A673 (cell line): ENCODE measurements around the gene STARD3. TPM values are rescaled to one million over a fixed set of nuclear protein-coding genes. Genes with fewer than 3 reads are reported as not detected.

Experiments
- BruUV-seq: library from RNA; stranded (reverse); fragments of 400-500 nt; replicated peaks from 2 replicates; lab custom pipeline; 2021; lab: Mats Ljungman, UMichigan
- CTCF ChIA-PET: fragments of 300-600 bp; sonication (Branson Sonifier 250); formaldehyde crosslinking; loops from one replicate; lab custom pipeline; 2022; ENCODE audit warnings: antibody characterized with exemption; lab: Charles Lee
- POLR2A ChIA-PET: fragments of 300-600 bp; sonication (Branson Sonifier 250); formaldehyde crosslinking; loops from one replicate; lab custom pipeline; 2022; ENCODE audit warnings: antibody characterized with exemption; ENCODE audit not compliant: low non-redundant PET; lab: Charles Lee
- DNase-seq: peaks from one replicate; pipeline ENCODE4 v3.0.0-alpha.2; 2015; ENCODE audit warnings: low spot score
- H3K27ac ChIP-seq: fragments of 200-600 bp; sonication (generic); 2 replicates; pipeline ENCODE4 v1.5.1; 2016; ENCODE audit warnings: mixed run types, low read depth, mild to moderate bottlenecking, mixed read lengths, antibody characterized with exemption, low read length; ENCODE audit not compliant: poor library complexity, severe bottlenecking
- H3K27me3 ChIP-seq: fragments of 200-600 bp; sonication (generic); replicated peaks from 2 replicates; pipeline ENCODE4 v1.6.1; 2017; ENCODE audit warnings: mixed run types, low read depth, mild to moderate bottlenecking, mixed read lengths, antibody characterized with exemption, low read length; ENCODE audit not compliant: insufficient read depth, poor library complexity
- H3K36me3 ChIP-seq: fragments of 200-600 bp; sonication (generic); 2 replicates; pipeline ENCODE4 v1.6.1; 2016; ENCODE audit warnings: mixed run types, mild to moderate bottlenecking, mixed read lengths, antibody characterized with exemption, low read length; ENCODE audit not compliant: insufficient read depth, poor library complexity, severe bottlenecking
- H3K4me1 ChIP-seq: fragments of 200-600 bp; sonication (generic); 2 replicates; pipeline ENCODE4 v1.6.1; 2017; ENCODE audit warnings: mixed run types, mild to moderate bottlenecking, mixed read lengths, antibody characterized with exemption, low read length; ENCODE audit not compliant: insufficient read depth, poor library complexity, severe bottlenecking
- H3K4me3 ChIP-seq: fragments of 200-600 bp; sonication (generic); 2 replicates; pipeline ENCODE4 v1.5.1; 2016; ENCODE audit warnings: low read depth, mixed run types, mild to moderate bottlenecking, mixed read lengths, low read length; ENCODE audit not compliant: poor library complexity, severe bottlenecking
- H3K9me3 ChIP-seq: fragments of 200-600 bp; sonication (generic); 2 replicates; pipeline ENCODE4 v1.6.1; 2016; ENCODE audit warnings: mixed run types, low read depth, mild to moderate bottlenecking, mixed read lengths, antibody characterized with exemption, low read length; ENCODE audit not compliant: poor library complexity, severe bottlenecking
- EZH2 ChIP-seq: fragments of 200-600 bp; sonication (generic); IDR thresholded peaks from 2 replicates; pipeline ENCODE4 v1.6.1; 2017; ENCODE audit warnings: borderline replicate concordance, low read depth, mild to moderate bottlenecking, mixed read lengths, antibody characterized with exemption, low read length; ENCODE audit not compliant: poor library complexity, severe bottlenecking
- intact Hi-C: fragments of 100-400 bp; cut with micrococcal nuclease; formaldehyde crosslinking; loops from one replicate; pipeline ENCODE4 v1.10.0; 2022; ENCODE audit not compliant: unreplicated experiment
- total RNA-seq: library from RNA; stranded (reverse); gene quantifications from 2 replicates; pipeline ENCODE4 v1.2.3, GENCODE V29; 2021
- TF ChIP-seq, protein P1 (sequence below): fragments of 300-800, 200-600 bp; sonication (generic); conservative IDR thresholded peaks from 2 replicates; pipeline ENCODE4 v1.5.1; 2017; ENCODE audit warnings: low read depth, mild to moderate bottlenecking, antibody characterized with exemption, low read length, moderate library complexity, mixed read lengths

The STARD3 gene
- total RNA-seq, 1 experiment from 2014 or later: 21.3 TPM

DNA sequence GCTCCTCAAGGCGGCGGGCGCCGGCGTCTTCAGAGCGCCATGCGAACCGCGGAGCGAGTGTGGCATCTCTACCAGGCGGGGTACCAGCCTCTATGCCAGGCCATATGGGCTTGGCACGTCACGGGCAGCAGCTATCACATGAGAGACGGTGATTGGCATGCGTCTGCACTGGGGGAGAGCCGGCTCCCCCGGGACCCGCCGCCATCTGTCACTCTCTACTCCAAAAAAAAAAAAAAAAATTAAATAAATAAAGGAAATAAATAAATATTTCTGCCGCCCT, 29.2 kb upstream of the STARD3 start, which contains the start of gene NEUROD2:
Gene NEUROD2 (minus strand): TSS at position 70 of the 280 bp plus-strand sequence. CDS start 1,321 bp downstream, outside the sequence.
- ChIA-PET CTCF (no interaction called here), POLR2A (interaction anchor here (0.6 kb wide), 1 partner anchor 10 kb away, joined by 3 read pairs; no protein-coding TSS in a partner anchor)
- no peak within 1 kb of the TSS for H3K27ac ChIP-seq
- no peak for DNase-seq
- H3K4me3 ChIP-seq: no peak within 1 kb of the TSS
- intact Hi-C loops: no loop called here
- H3K4me1 ChIP-seq: no peaks in the 10 kb centered on the region
- no peaks in the 10 kb centered on the region for H3K36me3 ChIP-seq
- TF ChIP-seq, protein P1, sequence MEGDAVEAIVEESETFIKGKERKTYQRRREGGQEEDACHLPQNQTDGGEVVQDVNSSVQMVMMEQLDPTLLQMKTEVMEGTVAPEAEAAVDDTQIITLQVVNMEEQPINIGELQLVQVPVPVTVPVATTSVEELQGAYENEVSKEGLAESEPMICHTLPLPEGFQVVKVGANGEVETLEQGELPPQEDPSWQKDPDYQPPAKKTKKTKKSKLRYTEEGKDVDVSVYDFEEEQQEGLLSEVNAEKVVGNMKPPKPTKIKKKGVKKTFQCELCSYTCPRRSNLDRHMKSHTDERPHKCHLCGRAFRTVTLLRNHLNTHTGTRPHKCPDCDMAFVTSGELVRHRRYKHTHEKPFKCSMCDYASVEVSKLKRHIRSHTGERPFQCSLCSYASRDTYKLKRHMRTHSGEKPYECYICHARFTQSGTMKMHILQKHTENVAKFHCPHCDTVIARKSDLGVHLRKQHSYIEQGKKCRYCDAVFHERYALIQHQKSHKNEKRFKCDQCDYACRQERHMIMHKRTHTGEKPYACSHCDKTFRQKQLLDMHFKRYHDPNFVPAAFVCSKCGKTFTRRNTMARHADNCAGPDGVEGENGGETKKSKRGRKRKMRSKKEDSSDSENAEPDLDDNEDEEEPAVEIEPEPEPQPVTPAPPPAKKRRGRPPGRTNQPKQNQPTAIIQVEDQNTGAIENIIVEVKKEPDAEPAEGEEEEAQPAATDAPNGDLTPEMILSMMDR: no peak
- TF ChIP-seq EZH2: no peak
- BruUV-seq: no TSS peak
- no peaks in the 10 kb centered on the region for H3K9me3 ChIP-seq
- peaks cover 48% of the 10 kb centered on the region for H3K27me3 ChIP-seq

DNA sequence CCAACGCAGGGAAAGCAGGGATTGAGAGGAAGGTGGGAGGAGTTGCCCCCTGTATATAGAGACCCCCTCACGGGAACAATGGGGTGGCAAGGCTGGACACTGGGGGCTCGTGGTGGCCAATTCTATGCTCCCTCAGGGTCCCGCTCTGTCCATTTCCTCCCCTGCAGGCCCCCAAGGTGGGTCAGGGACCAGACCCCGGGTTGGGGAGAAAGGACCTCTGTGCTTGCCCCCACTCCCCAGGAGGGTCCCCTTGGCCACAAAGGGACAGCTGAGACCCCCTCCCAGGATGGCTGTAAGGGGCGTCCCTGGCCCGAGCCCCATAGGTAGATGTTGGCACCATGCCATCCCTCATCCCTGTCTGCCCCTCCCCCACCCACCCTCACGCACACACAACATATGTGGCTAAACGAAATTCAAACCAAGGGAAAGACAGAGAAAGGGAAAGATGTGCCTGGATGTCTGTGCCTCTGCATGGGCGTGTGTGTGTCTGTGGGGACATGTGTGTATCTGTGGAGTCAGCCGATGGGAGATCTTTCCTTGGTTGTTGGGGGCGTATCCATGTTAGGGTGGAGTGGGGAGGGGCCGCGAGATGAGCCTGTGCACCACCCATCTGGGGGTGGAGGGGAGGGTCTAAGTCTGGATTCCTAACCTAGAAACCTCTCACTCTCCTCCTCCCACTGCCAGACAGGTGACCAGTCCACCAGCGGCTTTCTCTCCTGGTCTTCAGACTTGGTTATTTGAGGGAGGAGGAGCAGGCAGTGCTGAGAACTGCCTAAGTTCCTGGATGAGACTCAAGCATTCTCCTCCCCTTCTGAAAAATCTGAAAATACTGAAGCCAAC, 28.6 kb upstream of the STARD3 start:
- no TSS peak for BruUV-seq
- no peaks in the 10 kb centered on the region for H3K4me1 ChIP-seq
- H3K36me3 ChIP-seq: no peaks in the 10 kb centered on the region
- POLR2A ChIA-PET: interaction anchor here (0.6 kb wide), 1 partner anchor 9 kb away, joined by 3 read pairs; no protein-coding TSS in a partner anchor
- DNase-seq: no peak
- CTCF ChIA-PET: no interaction called here
- H3K9me3 ChIP-seq: no peaks in the 10 kb centered on the region
- intact Hi-C loops: no loop called here
- no peak overlapping the region for H3K4me3 ChIP-seq
- H3K27ac ChIP-seq: no peak overlapping the region
- TF ChIP-seq, protein P1: no peak
- no peak for TF ChIP-seq EZH2
- H3K27me3 ChIP-seq: peaks cover 42% of the 10 kb centered on the region

DNA sequence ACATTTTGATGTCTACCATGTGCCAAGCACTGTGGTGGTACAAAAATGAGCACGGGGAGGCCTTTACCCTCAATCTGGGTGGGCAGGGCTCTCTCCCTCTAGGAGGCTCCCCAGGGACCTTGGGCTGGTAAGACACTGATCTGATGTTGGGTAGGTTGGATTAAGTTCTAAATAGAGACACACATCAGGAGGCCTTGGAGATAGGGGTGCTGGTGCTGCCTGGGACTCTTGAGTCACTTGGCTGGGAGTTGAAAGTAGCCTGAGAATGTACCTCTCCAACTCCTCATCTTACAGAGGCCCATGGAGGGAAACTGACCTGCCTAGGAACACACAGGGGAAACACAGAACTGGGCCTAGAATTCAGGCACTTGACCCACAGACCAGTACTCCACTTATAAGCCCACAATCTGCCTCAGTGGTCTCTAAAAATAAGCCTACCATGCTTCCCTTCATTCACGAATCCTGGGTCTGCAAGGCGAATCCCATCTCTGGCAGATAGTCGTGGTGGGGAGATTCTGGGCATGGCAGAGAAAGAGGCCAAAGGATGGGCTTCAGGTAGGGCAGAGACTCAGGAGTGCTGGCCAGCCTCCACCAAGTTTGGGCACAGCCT, 27.4 kb upstream of the STARD3 start:
- POLR2A ChIA-PET: no interaction called here
- Histone ChIP-seq H3K36me3 (no peaks in the 10 kb centered on the region), H3K9me3 (no peaks in the 10 kb centered on the region), H3K4me1 (no peaks in the 10 kb centered on the region), H3K27me3 (peaks cover 31% of the 10 kb centered on the region), H3K4me3 (no peak overlapping the region), H3K27ac (no peak overlapping the region)
- intact Hi-C loops: no loop called here
- CTCF ChIA-PET: no interaction called here
- DNase-seq: no peak
- BruUV-seq: no TSS peak
- TF ChIP-seq, protein P1: no peak
- no peak for TF ChIP-seq EZH2
